ENCODE measurements around the gene SRSF3.

DNA sequence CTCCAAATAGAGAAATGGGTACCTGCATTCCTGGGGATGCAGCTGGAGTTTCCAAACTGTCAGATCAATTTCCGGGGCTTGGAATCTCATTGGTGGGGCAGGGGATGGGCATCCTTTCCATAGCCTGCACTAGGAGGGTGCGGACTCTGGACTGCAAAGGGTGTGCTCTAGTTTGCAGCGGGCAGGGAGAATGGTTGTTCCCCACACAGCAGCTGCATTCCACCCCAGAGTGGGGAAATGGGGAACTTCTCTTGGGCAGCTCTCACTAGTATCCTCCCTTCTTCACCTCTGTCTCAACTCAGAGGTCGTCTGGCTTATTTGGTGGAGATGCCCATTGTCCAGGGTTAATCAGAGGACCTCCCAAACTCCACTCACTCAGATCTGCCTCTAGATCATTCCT, 49.8 kb downstream of the SRSF3 start:
- TF ChIP-seq ARNT (IDR thresholded peaks at IDR 0.05) (no peak), FOXK2 (IDR thresholded peaks at IDR 0.05) (no peak), FOXM1 (IDR thresholded peaks at IDR 0.05; ENCODE audit: borderline replicate concordance) (no peak), FOXA1 (IDR thresholded peaks at IDR 0.05) (no peak), HDGF (IDR thresholded peaks at IDR 0.05; ENCODE audit: borderline replicate concordance) (no peak), ELF4 (IDR thresholded peaks at IDR 0.05) (no peak), L3MBTL2 (conservative IDR thresholded peaks at IDR 0.05) (no peak), SP1 (IDR thresholded peaks at IDR 0.05) (no peak), SUZ12 (IDR thresholded peaks at IDR 0.05) (no peak), ZNF384 (IDR thresholded peaks at IDR 0.05) (no peak)
- TF ChIP-seq, protein P1, sequence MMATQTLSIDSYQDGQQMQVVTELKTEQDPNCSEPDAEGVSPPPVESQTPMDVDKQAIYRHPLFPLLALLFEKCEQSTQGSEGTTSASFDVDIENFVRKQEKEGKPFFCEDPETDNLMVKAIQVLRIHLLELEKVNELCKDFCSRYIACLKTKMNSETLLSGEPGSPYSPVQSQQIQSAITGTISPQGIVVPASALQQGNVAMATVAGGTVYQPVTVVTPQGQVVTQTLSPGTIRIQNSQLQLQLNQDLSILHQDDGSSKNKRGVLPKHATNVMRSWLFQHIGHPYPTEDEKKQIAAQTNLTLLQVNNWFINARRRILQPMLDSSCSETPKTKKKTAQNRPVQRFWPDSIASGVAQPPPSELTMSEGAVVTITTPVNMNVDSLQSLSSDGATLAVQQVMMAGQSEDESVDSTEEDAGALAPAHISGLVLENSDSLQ (IDR thresholded peaks at IDR 0.05), result no peak
